Cardiac fibroblast (primary cell): ENCODE data around the gene TP53RK.

Experiments used
- DNase-seq, 2 donors: peaks; one replicate each; pipeline versions ENCODE4 v3.0.0 to v3.0.0-alpha.2; 2010; ENCODE audit warnings: low read depth in 2 of 2
- H3K4me3 ChIP-seq, 2 donors: replicated peaks in 1 of 2; 1 replicate in 1 of 2; 2 replicates in 1 of 2; pipeline ENCODE4 v1.5.1; 2011; ENCODE audit warnings: low read depth in 2 of 2, low read length in 2 of 2, mild to moderate bottlenecking in 2 of 2, moderate library complexity in 1 of 2
- TF ChIP-seq, protein P1 (sequence below): IDR thresholded peaks from one replicate; pipeline ENCODE4 v1.5.1; 2011; ENCODE audit warnings: low read depth, mild to moderate bottlenecking, low read length, inconsistent platforms

Gene TP53RK

DNA sequence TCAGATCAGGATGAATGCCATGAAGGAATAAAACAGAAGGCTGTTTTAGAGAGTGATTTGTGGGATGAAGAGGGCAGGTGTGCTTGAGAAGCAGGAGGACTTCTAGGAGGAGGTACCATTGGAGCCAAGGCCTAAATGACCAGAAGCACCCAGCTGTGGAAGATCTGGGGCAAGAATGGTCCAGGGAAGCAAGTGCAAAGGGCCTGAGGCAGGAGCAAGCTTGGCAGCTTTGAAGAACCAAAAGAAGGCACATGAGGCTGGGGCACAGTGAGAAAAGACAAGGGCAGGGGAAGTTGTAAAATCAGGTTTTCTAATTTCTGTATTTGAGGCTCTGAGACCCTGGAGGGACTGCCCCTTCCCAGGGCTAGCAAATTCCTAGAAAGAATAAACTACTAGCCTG lies 47.8 kb downstream of the TP53RK start:
- no peak overlapping the region for H3K4me3 ChIP-seq
- TF ChIP-seq, protein P1, sequence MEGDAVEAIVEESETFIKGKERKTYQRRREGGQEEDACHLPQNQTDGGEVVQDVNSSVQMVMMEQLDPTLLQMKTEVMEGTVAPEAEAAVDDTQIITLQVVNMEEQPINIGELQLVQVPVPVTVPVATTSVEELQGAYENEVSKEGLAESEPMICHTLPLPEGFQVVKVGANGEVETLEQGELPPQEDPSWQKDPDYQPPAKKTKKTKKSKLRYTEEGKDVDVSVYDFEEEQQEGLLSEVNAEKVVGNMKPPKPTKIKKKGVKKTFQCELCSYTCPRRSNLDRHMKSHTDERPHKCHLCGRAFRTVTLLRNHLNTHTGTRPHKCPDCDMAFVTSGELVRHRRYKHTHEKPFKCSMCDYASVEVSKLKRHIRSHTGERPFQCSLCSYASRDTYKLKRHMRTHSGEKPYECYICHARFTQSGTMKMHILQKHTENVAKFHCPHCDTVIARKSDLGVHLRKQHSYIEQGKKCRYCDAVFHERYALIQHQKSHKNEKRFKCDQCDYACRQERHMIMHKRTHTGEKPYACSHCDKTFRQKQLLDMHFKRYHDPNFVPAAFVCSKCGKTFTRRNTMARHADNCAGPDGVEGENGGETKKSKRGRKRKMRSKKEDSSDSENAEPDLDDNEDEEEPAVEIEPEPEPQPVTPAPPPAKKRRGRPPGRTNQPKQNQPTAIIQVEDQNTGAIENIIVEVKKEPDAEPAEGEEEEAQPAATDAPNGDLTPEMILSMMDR, result no peak
- DNase-seq, result no peak

DNA sequence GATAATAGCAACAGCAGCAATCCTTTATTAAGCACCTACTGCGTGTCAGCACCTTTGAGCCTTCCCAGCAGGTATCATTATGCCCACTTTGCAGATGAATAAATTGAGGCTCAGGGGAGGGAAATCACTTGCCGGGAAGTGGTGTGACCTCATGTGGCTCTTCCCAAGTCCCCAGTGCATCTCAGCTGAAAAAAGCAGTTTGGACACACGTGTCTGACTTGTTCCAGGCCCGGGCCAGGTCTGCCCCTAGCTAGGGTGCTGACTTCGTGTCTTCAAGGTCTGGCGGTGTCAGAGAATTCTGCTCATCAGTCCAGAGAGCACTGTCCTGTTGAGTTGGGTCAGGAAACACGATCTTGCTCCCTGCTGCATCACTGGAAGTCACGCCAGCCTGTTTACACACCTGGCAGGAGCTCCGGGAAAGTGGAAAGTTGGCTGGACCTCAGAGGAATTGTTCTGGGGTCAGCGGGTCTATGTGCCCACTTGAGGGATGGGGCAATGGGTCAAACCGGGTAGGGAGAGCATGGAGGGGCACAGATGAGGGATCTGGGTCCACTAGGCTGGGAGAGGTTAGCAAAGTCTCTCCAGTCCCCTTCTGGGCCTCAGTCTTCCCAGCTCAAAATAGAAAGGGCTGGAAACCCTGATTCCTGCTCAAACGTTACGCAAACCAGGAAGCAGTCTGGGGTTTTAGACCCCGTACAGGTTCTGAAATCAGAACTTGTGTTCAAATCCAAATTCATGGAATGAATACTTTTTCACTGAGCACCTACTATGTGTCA lies 48.5 kb downstream of the TP53RK start:
- TF ChIP-seq, protein P1, result no peak
- DNase-seq, result no peak
- H3K4me3 ChIP-seq, result no peak overlapping the region

DNA sequence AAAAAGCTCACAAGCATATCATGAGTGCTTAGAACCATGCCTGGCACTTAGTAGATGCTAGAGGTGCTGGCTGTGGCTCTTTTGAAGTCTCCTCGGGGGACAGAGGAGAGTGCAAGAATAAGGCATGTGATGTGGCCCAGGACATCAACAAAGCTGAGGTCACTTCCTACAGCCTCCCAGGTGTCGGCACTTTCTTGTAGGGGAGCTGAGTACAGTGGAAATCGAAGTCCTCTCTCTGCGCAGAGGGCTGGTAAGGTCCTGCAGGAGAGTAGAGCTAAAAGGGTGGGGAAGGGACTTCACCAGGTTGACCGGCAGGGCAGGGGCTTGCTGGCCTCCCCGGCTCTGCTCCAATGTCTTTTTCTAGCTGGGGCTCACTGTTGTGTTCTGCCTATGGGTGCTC lies 49.2 kb downstream of the TP53RK start:
- no peak overlapping the region for H3K4me3 ChIP-seq
- TF ChIP-seq, protein P1, result no peak
- DNase-seq, result no peak

DNA sequence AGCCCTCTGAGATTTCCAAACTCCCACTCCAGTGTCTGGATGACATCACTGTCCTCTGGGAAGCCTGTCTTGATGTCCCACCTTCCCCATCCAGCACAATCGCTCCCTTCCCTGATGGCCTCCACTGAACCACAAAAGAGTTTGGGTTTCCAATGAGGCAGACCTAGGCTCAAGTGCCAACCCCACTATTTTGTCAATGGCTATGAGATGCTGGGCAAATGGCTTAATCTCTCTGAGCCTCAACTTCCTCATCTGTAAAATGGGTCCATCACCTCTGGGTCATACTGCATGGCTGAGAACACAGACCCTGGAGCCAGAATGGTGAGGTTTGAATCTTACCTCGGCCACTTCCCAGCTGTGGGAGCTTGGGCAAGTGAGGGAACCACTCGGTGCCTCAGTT lies 49.7 kb downstream of the TP53RK start:
- DNase-seq, result no peak
- TF ChIP-seq, protein P1, result no peak

DNA sequence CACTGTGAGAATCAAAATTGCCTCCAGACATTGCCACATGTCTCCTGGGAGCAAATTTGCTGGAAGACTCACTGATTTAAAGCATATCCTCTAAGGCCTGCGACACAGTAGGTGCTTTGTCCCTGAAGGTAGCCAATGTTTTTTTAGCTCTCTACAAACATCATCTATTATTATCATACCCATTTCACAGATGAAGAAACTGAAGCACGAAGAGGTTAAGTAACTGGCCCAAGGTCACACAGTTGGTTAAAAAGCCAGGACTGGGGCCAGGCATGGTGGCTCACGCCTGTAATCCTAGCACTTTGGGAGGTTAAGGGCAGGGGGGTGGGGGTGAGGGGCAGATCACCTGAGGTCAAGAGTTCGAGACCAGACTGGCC lies 50.4 kb downstream of the TP53RK start:
- DNase-seq, result no peak
- H3K4me3 ChIP-seq, result no peak overlapping the region

More for the DNA sequence above, 49.7 kb downstream of the TP53RK start:
- no peak overlapping the region for H3K4me3 ChIP-seq

DNA sequence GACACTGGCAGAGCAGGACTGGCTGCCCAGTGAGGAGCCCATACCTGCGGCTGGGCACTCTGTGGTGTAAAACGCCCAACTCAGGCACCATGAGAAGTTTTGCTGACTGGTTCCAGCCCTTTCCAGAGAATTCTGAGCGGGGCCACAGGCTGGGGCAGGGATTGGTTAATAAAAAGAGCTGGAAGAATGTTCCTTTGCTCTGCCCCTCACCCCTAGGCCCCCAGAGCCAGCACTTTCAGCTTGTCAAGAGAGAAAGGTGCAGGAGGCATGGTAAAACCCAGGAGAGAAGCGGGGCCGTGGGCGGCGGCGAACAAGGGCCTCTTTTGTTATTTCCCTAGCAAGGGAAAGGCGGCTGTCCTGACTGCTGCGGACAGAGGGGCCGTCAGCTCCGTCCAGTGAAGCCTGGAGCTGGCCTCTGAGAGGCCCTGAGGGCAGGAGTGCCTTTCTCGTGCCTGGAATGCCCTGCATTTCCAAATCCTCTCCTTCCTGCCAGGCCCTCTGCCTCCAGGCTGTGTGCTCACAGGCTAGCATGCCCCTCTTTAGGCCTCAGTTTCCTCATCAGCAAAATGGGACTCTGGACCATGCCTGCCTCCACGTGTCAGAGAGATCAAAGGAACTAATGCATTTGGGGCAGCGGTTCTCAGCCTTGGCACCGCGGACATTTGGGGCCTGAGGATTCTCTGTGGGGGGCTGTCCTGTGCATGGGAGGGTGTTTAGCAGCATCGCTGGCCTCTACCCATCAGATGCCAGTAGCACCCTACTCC lies 50.9 kb downstream of the TP53RK start:
- no peak for DNase-seq
- H3K4me3 ChIP-seq, result no peak overlapping the region
- TF ChIP-seq, protein P1, result no peak

More for the DNA sequence above, 50.4 kb downstream of the TP53RK start:
- TF ChIP-seq, protein P1, result no peak
